GM10266 (cell line): ENCODE data around the gene GRPEL1.

Experiments used
- DNase-seq: peaks from one replicate; pipeline ENCODE4 v3.0.0; 2012; ENCODE audit errors: extremely low spot score
- CTCF ChIP-seq: IDR thresholded peaks from 2 replicates; pipeline ENCODE4 v1.5.1; 2012; ENCODE audit warnings: mild to moderate bottlenecking, low read depth; ENCODE audit not compliant: control insufficient read depth, insufficient read depth; ENCODE audit errors: missing control alignments

The GRPEL1 gene

GRCh38 chr4:7027913-7028312 is 40.0 kb downstream of the GRPEL1 start:
- DNase-seq: no peak
- TF ChIP-seq CTCF: no peak

- DNase-seq: no peak
- TF ChIP-seq CTCF: no peak
Measured at GRCh38 chr4:7027284-7027683, 40.6 kb downstream of the GRPEL1 start.

- TF ChIP-seq CTCF: no peak
- DNase-seq: no peak
Measured at GRCh38 chr4:7026107-7026506, 41.8 kb downstream of the GRPEL1 start.

- no peak for TF ChIP-seq CTCF
- no peak for DNase-seq
Measured at GRCh38 chr4:7025040-7025602, 42.7 kb downstream of the GRPEL1 start.

GRCh38 chr4:7024336-7024890 is 43.5 kb downstream of the GRPEL1 start:
- TF ChIP-seq CTCF: no peak
- no peak for DNase-seq

- no peak for TF ChIP-seq CTCF
- DNase-seq: no peak
Measured at GRCh38 chr4:7023901-7024300, 44.0 kb downstream of the GRPEL1 start.

- TF ChIP-seq CTCF: no peak
- no peak for DNase-seq
Measured at GRCh38 chr4:7023486-7023885, 44.4 kb downstream of the GRPEL1 start.
